NCI-H510A treated with DMSO at 0.1 percent for 48 hours (cell line): ENCODE results near the gene DOK3.
"Not testable (repeated sequence)": the region's sequence is repeated elsewhere in the genome, so short reads cannot be mapped to it uniquely, and the experiment has no call there.

Experiments used
- DNase-seq: peaks from one replicate; lab custom pipeline; 2025; lab: John Stamatoyannopoulos, UW

DOK3 gene

GRCh38 chr5:177535125-177535524 lies 25.5 kb upstream of the DOK3 start:
- no peak for DNase-seq

- DNase-seq, result not testable (repeated sequence)
Measured at GRCh38 chr5:177534433-177534832, 24.8 kb upstream of the DOK3 start.

GRCh38 chr5:177531209-177531940 lies 21.7 kb upstream of the DOK3 start:
- no peak for DNase-seq

GRCh38 chr5:177530638-177531037 lies 21.0 kb upstream of the DOK3 start:
- no peak for DNase-seq

GRCh38 chr5:177529247-177530203 lies 19.9 kb upstream of the DOK3 start:
- no peak for DNase-seq

GRCh38 chr5:177528631-177529030 lies 19.0 kb upstream of the DOK3 start:
- DNase-seq, result no peak

- DNase-seq, result no peak
Measured at GRCh38 chr5:177527595-177527994, 18.0 kb upstream of the DOK3 start.

GRCh38 chr5:177526791-177527190 lies 17.2 kb upstream of the DOK3 start:
- no peak for DNase-seq

GRCh38 chr5:177526191-177526590 lies 16.6 kb upstream of the DOK3 start:
- no peak for DNase-seq

- DNase-seq, result no peak
Measured at GRCh38 chr5:177524941-177525655, 15.5 kb upstream of the DOK3 start.

- no peak for DNase-seq
Measured at GRCh38 chr5:177524539-177524900, 14.9 kb upstream of the DOK3 start.

- DNase-seq, result no peak
Measured at GRCh38 chr5:177523711-177524538, 14.3 kb upstream of the DOK3 start.

- no peak for DNase-seq
Measured at GRCh38 chr5:177520916-177521513, 11.4 kb upstream of the DOK3 start.

GRCh38 chr5:177520271-177520670 lies 10.6 kb upstream of the DOK3 start:
- DNase-seq, result no peak

GRCh38 chr5:177519463-177520235 lies 10.0 kb upstream of the DOK3 start:
- DNase-seq, result no peak

GRCh38 chr5:177516601-177517568 lies 7.3 kb upstream of the DOK3 start, which contains the start of gene DDX41:
Gene DDX41 (minus strand): TSS chr5:177516961. CDS start chr5:177516945, 16 bp downstream.
- DNase-seq, result peak; percentile 93

GRCh38 chr5:177515580-177515979 lies 6.0 kb upstream of the DOK3 start:
- no peak for DNase-seq

- DNase-seq, result no peak
Measured at GRCh38 chr5:177514541-177514940, 4.9 kb upstream of the DOK3 start.

GRCh38 chr5:177513500-177513899 lies 3.9 kb upstream of the DOK3 start:
- DNase-seq, result no peak
